ACC112 (cell line): ENCODE measurements around the gene SETD4.

Experiments
- H2AFZ ChIP-seq: fragments of 200-600 bp; sonication (generic); one replicate; pipeline ENCODE4 v1.6.0; 2017; ENCODE audit warnings: antibody characterized with exemption, low read length; ENCODE audit not compliant: unreplicated experiment
- H3K27ac ChIP-seq: fragments of 200-600 bp; sonication (generic); 2 replicates; pipeline ENCODE4 v1.5.1; 2014; ENCODE audit warnings: low read depth, mild to moderate bottlenecking, antibody characterized with exemption, low read length, moderate library complexity
- H3K27me3 ChIP-seq: fragments of 200-600 bp; sonication (generic); 2 replicates; pipeline ENCODE4 v1.6.1; 2014; ENCODE audit warnings: mild to moderate bottlenecking, antibody characterized with exemption, low read length, moderate library complexity, mixed read lengths; ENCODE audit not compliant: insufficient read depth
- H3K36me3 ChIP-seq: fragments of 200-600 bp; sonication (generic); 2 replicates; pipeline ENCODE4 v1.6.1; 2016; ENCODE audit warnings: mild to moderate bottlenecking, antibody characterized with exemption, low read length, moderate library complexity, mixed read lengths; ENCODE audit not compliant: insufficient read depth
- H3K4me1 ChIP-seq: fragments of 200-600 bp; sonication (generic); one replicate; pipeline ENCODE4 v1.6.1; 2016; ENCODE audit warnings: low read length, mixed read lengths; ENCODE audit not compliant: insufficient read depth, unreplicated experiment, control insufficient read depth
- H3K4me3 ChIP-seq: fragments of 200-600 bp; sonication (generic); 2 replicates; pipeline ENCODE4 v1.5.1; 2014; ENCODE audit warnings: mild to moderate bottlenecking, low read depth, low read length
- H3K79me2 ChIP-seq: fragments of 200-600 bp; sonication (generic); one replicate; pipeline ENCODE4 v1.6.0; 2016; ENCODE audit warnings: low read length; ENCODE audit not compliant: control insufficient read depth, unreplicated experiment, insufficient read depth

The SETD4 gene

DNA sequence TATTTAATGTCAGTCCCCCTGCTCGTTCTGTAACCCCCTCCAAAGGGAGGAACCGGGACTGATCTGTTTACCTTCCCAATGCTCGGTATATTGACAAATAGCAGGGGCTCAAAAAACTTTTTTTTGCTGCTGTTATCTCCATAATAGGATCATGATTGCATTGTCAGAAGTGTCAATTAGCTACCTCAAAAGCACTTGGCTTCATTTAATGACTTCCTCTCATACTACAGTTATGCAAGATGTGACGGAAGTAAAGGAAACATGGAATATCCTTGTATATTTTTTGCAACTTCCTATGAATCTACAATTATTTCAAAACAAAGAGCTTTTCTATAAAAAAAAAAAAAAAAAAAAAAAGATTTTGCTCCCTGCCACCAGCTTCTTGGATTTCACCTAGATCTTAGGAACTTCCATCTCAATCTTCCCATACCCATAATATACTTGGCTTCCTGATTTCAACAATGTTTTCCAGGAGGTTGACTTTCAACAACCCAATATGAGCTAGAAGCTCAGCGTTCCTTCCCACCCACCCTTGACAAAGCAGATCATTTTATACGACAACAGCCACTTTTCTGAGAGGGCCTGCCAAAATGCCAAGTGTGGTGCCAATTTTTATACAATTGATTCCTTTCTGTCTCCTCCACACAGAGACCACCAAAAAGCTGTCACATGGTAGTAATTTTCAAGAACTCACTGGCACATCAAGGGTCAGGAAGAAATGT is 71.7 kb downstream of the SETD4 start:
- Histone ChIP-seq H3K27ac (no peak overlapping the region), H3K4me1 (peaks cover 6% of the 10 kb centered on the region), H3K36me3 (no peaks in the 10 kb centered on the region), H3K79me2 (no peaks in the 10 kb centered on the region), H3K4me3 (no peak overlapping the region), H3K27me3 (peaks cover 36% of the 10 kb centered on the region), H2AFZ (no peak overlapping the region)

DNA sequence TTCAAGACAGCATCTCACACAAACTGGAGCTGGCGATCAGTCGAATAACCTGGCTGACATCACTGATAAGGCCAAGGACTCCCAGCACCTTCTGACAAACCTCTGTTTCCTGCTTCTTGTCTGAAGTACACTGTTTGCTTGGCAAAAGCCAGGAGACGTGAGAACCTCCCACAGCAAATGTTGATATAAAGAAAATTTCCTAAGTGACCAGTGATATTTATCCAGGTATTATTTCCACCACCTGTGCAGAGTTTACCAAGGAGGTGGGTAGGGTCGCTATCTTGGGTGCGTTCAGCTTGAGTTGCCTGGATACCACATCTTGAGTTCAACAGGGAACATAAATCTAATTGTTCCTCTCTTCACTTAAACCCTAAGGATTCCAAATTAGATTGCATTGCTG is 72.9 kb downstream of the SETD4 start:
- H3K27ac ChIP-seq, result no peak overlapping the region
- no peak overlapping the region for H2AFZ ChIP-seq
- H3K4me1 ChIP-seq, result peaks cover 6% of the 10 kb centered on the region
- no peak overlapping the region for H3K4me3 ChIP-seq
- no peaks in the 10 kb centered on the region for H3K79me2 ChIP-seq
- H3K27me3 ChIP-seq, result peaks cover 39% of the 10 kb centered on the region
- H3K36me3 ChIP-seq, result no peaks in the 10 kb centered on the region

- Histone ChIP-seq H3K27ac (no peak overlapping the region), H3K36me3 (no peaks in the 10 kb centered on the region), H3K4me1 (peaks cover 6% of the 10 kb centered on the region), H3K79me2 (no peaks in the 10 kb centered on the region), H2AFZ (no peak overlapping the region), H3K27me3 (peaks cover 56% of the 10 kb centered on the region), H3K4me3 (no peak overlapping the region)
Measured at GRCh38 chr21:35984654-35985361, 75.5 kb downstream of the SETD4 start.
